NK-92 treated with Interleukin-12 subunit alpha and Interleukin-12 subunit beta, amount 100 ng/mL, for 24 hours (cell line): ENCODE data around the gene PLOD1.
"Not testable (repeated sequence)": the region's sequence is repeated elsewhere in the genome, so short reads cannot be mapped to it uniquely, and the experiment has no call there.

ENCODE experiments used
- DNase-seq: peaks from one replicate; lab custom pipeline; 2025; lab: John Stamatoyannopoulos, UW

Gene PLOD1

GRCh38 chr1:11912482-11913216, 21.9 kb upstream of the PLOD1 start:
- not testable (repeated sequence) for DNase-seq

- DNase-seq: no peak
Observed at GRCh38 chr1:11913291-11913690, 21.2 kb upstream of the PLOD1 start.

DNA sequence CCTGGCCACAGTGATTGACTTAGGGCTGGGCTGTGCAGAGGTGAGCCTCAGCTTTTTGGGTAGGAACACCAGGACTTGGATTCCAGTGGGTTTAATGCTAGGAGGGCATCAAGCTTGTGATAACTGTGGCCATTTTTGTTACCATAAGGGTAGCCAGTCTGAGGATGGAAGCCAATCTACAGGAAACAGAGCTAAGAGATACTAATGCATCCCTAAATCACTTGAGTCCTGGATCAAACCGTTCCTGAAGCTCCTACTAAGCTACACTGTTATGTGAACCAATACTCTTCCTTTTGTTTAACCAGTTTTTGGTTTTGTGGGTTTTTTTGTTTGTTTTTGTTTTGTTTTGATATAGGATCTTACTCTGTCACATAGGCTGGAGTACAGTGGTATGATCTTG, 20.5 kb upstream of the PLOD1 start:
- no peak for DNase-seq

DNA sequence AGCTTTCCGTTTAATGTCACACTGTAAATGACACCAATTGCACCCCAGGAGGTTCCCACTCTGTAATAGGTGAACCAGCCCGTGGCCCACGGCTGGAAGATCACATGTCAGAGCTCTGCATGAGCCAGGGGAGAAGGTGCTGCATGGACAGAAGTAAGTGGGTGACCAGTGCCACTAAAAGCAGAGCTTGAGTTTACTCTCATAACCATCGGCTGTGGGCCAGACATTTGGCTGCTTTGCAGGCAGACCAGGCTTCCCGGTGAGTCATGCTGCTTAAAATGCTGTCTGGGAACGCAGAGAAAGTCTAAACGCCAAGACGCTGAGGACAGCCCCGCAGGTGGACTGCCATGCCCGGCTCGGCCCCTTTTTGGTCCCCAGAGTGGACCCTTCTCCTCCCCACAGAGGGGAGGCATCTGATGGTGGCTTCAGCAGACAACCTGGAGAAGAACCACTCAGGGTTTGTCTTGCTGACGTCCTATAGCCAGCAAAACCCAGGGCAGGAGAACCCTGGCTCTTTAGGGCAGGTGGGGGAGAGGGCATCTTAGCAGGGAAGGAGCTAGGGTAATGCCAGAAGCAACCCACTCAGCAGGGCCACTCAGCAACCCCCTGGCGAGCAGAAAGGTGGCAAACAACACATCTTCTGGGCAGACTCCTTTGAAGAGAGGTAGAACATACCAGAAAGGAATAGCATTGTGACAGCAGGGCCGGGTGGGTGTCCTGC, 15.6 kb upstream of the PLOD1 start:
- no peak for DNase-seq

DNA sequence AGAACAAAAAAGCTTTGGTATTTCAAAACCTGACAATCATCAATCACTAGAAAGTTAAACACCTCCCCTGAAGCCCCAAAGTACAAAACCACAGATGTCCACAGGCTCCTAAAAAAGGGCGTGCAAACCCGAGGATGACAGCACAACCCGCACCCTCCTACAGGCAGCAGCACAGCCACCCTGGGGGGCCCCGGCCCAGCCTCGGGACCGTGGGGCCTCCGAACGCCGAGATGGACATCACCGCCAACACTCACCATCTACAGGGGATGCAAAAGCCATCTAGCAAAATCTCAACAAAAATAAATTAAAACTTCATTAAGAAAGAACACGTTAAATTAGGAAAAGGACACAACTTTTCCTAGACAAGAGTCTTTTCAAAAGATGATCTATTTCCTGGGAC, 14.9 kb upstream of the PLOD1 start:
- no peak for DNase-seq

DNA sequence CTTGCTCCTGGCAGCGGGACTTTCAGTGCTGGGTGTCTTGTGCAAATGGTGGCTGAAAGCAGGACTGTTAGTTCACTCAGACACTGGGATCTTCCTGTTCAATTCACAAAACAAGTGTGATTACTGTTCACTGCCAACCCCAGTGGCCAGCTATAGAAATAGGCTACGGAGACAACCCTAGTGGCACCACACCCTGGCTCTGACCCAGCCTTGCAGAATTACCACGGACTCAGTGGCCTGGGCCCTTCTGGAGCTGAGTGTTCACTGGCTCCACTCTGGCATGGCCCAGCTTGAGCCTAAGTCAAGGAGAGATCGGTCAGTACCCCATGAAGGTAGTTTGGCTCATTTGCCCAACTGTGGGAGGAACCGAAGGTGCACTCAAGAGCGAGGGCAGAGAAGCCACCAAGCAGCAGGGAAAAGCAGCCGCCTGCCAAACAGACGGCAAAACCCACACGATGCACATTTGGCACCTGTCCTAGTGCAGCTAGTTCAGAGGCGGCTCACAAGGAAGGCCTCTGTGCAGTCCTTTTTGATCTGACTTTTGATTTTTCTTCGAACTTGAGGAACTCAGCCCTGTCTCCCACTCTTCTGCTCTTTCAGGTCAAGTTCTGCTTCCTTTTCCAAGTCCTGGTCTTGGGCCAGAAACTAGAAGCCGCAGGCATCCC, 14.1 kb upstream of the PLOD1 start:
- DNase-seq: no peak

GRCh38 chr1:11921022-11921421, 13.5 kb upstream of the PLOD1 start:
- no peak for DNase-seq

DNA sequence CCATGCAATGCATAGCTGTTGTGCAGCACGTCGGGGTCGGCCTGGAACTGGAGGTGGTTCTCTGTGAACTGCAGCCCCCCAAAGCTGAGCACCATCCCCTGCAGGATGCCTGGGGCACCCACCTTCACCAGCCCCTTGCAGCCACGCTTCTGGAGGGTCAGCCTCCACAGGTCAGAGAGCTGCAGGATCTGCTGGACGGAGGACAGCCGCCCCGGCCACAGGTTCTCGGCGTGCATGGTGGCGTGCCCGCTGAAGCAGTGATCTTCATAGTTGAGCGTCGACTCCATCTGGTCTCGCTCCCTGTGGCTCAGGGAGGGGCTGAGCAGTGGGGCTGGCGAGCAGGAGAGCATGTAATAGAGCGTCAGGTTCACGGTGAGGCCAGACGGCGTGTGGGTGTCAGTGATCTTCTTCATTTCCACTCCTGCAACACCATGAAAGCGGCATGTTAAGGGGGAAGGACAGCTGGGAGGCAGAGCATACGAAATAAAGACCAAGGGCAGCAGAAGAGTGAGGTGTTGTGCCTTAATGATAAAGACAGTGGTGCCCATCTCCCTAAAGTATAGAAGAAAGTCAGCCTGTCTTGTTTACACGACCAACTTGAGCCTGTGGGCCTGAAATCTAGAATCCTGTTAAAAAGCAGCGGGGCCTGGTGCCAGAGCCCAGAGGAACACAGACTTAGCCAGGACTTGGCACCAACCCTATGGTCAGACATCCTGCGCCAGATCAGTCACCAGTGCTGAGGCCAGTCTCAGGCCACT, 11.3 kb upstream of the PLOD1 start:
- DNase-seq: no peak

DNA sequence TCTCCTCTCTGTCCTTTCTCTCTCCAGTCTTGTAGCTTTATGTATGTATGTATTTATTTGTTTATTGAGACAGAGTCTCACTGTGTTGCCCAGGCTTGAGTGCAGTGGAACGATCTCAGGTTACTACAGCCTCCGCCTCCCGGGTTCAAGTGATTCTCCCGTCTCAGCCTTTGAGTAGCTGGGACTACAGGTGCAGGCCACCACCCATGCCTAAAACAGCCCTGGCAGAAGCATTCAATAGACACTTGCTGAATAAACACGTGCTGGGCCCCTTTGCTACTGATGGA, 10.7 kb upstream of the PLOD1 start:
- no peak for DNase-seq

DNA sequence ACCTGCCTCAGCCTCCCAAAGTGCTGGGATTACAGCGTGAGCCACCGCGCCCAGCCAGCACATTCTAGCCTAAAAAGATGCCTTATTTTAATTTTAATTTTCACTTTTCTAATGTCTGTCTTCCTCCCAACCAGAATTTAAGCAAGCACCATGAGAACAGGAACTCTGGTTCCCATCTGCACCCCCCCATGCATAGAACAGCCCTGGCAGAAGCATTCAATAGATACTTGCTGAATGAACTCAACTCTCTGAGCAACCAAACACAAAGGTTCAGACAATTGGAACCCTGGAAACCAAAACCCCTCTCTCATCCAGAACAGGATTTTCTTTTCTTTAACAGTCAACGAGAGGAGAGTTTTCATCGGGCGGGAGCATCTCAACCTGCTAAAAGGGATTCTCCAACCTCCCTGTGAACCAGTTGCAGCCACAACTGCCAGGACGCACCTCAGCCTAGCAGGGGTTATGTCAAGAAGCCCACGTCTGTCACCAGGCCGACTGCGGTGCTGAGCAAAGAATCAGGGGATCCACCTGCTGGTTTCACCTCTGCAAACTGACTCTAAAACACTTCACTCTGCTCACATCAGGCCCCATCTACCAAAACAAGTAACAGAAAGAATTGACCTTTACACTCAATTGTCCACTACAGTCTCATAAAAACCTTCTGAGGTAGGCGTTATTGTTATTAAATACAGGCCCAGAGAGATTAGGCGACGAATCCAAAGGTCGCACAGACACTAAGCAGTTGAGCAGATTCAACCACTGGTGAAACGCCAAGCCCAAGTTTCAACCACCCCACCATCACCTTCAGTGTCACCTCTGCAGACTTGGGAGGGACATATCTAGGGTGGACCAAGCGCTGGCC, 10.0 kb upstream of the PLOD1 start:
- no peak for DNase-seq

- not testable (repeated sequence) for DNase-seq
Observed at GRCh38 chr1:11925196-11925937, 9.2 kb upstream of the PLOD1 start.

DNA sequence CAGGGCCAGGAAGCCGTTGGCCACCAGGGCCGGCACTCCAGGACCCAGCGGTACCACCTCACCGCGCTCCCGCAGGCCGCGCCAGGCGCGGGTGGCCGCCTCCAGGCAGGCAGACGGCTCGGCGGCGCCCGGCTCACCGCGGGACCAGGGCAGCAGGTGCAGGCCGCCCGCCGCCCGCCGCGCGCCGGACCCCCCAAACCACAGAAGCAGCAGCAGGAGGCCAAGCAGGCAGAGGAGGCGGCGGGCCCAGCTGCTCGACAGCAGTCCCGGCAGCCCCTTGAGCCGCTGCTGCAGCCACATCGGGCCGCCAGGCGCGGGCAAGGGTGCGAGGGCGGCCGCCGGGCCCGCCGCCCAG, 8.6 kb upstream of the PLOD1 start:
- DNase-seq: no peak

DNA sequence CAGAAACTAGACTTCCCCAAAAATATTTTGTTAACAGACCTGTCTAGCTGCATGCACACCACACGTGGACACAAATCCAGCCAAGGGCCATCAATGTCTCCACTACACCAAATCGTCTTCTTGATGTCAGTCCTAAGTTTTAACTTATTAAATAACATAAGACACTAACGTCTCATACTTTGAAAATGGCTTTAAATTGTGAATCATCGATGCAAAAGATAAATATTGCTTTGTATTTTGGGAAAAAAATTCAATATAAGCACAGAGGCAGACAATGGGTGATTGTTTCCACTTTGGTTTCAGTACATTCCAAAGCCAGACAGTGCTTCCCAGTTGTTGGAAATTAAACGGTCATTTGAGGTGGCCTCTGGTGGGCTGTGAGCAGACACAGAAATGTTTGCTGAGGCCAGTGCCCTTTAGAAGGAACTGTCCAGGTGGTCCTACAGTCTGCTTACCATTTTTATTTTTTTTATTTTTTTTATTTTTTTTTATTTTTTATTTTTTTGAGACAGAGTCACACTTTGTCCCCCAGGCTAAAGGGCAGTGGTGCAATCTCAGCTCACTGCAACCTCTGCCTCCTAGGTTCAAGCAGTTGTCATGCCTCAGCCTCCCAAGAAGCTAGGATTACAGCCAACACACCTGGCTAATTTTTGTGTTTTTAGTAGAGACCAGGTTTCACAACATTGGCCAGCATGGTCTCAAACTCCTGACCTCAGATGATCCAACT, 6.5 kb upstream of the PLOD1 start:
- DNase-seq: no peak

DNA sequence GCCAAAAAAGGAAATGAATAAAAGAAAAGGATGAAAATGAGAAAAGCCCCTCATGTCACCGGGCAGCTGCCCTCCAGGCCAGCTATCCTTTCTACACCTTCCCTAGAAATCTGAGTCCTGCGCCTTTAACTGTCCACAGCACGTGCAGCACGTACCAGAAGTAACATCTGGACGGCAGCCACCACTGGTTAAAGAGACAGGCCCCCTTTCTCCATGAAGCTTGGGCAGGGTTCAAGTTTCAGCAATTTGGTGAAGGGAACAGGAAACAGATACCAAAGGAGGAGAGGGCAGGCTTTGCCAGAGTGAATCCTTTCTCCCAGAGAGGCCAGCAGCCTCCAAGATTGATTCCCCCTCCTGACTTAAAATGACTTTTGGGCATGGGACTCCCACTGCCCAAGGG, 4.7 kb upstream of the PLOD1 start:
- DNase-seq: no peak

DNA sequence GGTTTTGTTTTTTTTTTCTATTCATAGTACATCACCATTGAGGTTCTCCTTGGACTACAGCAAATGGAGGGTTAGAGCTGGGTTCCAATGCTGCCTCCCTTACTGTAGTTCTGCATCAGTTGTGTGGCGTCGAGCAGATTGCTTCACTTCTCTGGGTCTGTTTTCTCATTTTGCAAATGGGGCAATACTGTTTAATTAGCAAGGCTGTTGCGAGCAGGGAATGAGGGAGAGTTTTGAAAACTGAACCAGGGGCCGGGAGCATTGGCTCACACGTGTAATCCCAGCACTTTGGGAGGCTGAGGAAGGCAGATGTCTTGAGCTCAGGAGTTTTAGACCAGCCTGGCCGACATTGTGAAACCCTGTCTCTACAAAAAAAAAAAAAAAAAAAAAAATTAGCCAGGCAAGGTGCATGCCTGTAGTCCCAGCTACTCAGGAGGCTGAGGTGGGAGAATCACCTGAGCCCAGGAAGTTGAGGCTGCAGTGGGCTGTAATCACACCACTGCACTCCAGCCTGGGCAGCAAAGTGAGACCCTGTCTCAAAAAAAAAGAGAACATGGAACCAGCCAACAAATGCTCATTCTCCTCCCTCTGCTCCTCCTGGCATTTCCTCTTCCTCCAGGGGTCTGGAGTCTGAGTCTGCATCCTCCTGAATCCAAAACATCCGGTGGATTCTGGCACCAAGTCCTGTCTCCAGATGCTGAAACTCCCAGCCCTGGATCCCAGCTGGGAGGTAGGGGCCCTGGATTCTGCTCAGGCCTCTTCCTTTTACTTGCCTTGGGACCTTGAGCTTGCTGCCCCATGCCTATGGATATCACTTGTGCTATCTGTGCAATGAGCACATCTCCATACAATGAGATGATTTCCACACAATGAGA, 3.7 kb upstream of the PLOD1 start:
- no peak for DNase-seq

- no peak for DNase-seq
Observed at GRCh38 chr1:11931845-11932244, 2.7 kb upstream of the PLOD1 start.

- no peak for DNase-seq
Observed at GRCh38 chr1:11935057-11935412, 518 bp downstream of the PLOD1 start.

GRCh38 chr1:11935733-11936132, 1.2 kb downstream of the PLOD1 start:
- DNase-seq: not testable (repeated sequence)

- no peak for DNase-seq
Observed at GRCh38 chr1:11938722-11939526, 4.4 kb downstream of the PLOD1 start.
